IPS-15b (cell line): ENCODE measurements around the gene TIPIN.

Source experiments
- H3K27me3 ChIP-seq: one replicate; pipeline ENCODE4 v1.6.1; 2013; ENCODE audit warnings: low read length; ENCODE audit not compliant: control insufficient read depth, insufficient read depth
- H3K36me3 ChIP-seq: one replicate; pipeline ENCODE4 v1.6.1; 2013; ENCODE audit warnings: low read length; ENCODE audit not compliant: control insufficient read depth, insufficient read depth
- H3K4me1 ChIP-seq: one replicate; pipeline ENCODE4 v1.6.1; 2013; ENCODE audit warnings: mild to moderate bottlenecking, low read length; ENCODE audit not compliant: control insufficient read depth, insufficient read depth
- H3K4me3 ChIP-seq: one replicate; pipeline ENCODE4 v1.5.1; 2013; ENCODE audit warnings: low read depth, low read length
- H3K9ac ChIP-seq: one replicate; pipeline ENCODE4 v1.6.1; 2013; ENCODE audit warnings: low read depth, mild to moderate bottlenecking, low read length
- H3K9me3 ChIP-seq: one replicate; pipeline ENCODE4 v1.6.1; 2013; ENCODE audit warnings: mild to moderate bottlenecking, low read length; ENCODE audit not compliant: control insufficient read depth, insufficient read depth

The TIPIN gene, protein sequence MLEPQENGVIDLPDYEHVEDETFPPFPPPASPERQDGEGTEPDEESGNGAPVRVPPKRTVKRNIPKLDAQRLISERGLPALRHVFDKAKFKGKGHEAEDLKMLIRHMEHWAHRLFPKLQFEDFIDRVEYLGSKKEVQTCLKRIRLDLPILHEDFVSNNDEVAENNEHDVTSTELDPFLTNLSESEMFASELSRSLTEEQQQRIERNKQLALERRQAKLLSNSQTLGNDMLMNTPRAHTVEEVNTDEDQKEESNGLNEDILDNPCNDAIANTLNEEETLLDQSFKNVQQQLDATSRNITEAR

DNA sequence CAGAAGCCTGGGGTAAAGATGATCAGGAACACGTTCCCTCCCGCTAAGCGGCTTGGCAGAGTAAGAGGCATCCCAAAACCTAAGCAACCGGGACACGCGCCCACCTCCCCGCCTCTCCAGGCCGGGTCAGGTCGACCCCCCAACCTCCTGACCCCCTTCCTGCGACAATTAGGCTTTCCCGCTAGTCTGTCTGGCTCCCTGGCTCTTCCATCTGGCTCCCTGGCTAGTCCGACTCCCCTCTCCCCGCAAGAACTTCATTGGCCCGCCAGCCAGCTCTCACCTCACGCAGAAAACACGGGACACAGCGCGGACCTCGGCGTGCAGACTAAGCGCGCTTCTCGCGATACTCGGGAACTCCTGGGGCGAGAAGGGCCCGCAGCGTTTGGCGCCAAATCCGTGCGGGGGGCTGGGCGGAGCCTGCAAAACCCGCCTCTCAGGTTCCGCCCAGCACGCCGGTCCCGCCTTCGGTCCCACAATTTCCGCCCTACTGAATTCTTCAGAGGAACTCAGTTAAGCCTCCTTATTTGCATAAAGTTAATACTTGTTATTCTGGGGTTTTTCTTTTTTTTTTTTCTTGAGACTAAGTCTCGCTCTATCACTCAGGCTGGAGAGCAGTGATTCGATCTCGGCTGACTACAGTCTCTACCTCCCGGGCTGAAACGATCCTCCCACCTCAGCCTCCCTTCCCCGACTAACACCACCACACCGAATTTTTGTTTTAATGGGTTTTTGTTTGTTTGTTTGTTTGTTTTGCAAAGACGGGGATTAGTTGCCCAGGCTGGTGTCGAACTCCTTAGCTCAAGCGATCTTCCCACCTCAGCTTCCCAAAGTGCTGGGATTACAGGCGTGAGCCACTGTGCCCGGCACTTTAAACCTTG lies at the start of gene TIPIN:
Gene TIPIN (minus strand): TSS at position 327 of the 878 bp plus-strand sequence. CDS start 3,738 bp downstream, outside the sequence.
- Histone ChIP-seq H3K4me3 (peak within 1 kb of the TSS; percentile 90), H3K4me1 (no peaks in the 10 kb centered on the region), H3K36me3 (no peaks in the 10 kb centered on the region), H3K9me3 (no peaks in the 10 kb centered on the region), H3K9ac (peak within 1 kb of the TSS; percentile 94), H3K27me3 (no peaks in the 10 kb centered on the region)

- H3K4me3 ChIP-seq: no peak overlapping the region
- H3K27me3 ChIP-seq: no peaks in the 10 kb centered on the region
- H3K9me3 ChIP-seq: no peaks in the 10 kb centered on the region
- H3K36me3 ChIP-seq: no peaks in the 10 kb centered on the region
- H3K9ac ChIP-seq: no peak overlapping the region
- H3K4me1 ChIP-seq: peaks cover 30% of the 10 kb centered on the region
These were observed 49.1 kb upstream of the TIPIN start for GRCh38 chr15:66405615-66406014.

- H3K9me3 ChIP-seq: no peaks in the 10 kb centered on the region
- no peak overlapping the region for H3K4me3 ChIP-seq
- no peaks in the 10 kb centered on the region for H3K36me3 ChIP-seq
- no peaks in the 10 kb centered on the region for H3K27me3 ChIP-seq
- H3K4me1 ChIP-seq: peaks cover 30% of the 10 kb centered on the region
- H3K9ac ChIP-seq: no peak overlapping the region
These were observed 48.5 kb upstream of the TIPIN start for GRCh38 chr15:66405007-66405406.

- Histone ChIP-seq H3K4me1 (peaks cover 30% of the 10 kb centered on the region), H3K4me3 (no peak overlapping the region), H3K27me3 (no peaks in the 10 kb centered on the region), H3K9ac (no peak overlapping the region), H3K9me3 (no peaks in the 10 kb centered on the region), H3K36me3 (no peaks in the 10 kb centered on the region)
These were observed 48.0 kb upstream of the TIPIN start for GRCh38 chr15:66404532-66404931.

- Histone ChIP-seq H3K4me1 (peaks cover 30% of the 10 kb centered on the region), H3K27me3 (no peaks in the 10 kb centered on the region), H3K4me3 (no peak overlapping the region), H3K9ac (no peak overlapping the region), H3K36me3 (no peaks in the 10 kb centered on the region), H3K9me3 (no peaks in the 10 kb centered on the region)
These were observed 47.6 kb upstream of the TIPIN start for GRCh38 chr15:66404122-66404521.

DNA sequence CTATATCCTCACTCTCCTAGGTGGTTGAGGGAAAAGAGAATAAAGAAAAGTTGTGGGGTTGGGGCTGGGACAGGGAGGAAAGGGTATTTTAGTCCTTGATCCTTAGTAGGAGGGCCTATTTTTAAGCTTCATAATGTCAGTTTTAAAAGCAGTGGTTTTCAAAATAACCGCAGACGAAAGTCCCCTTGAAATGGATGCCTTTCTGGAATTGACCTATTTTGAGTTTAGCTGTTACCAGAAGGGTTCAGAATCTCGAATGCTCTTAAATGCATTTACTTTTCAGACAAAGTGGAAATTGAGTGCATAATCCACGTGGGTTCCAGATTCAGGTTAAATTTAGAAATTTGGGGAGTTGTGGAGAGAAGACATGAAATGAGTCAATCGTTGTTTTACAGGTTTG lies 46.8 kb upstream of the TIPIN start:
- H3K4me3 ChIP-seq: no peak overlapping the region
- no peaks in the 10 kb centered on the region for H3K27me3 ChIP-seq
- peaks cover 30% of the 10 kb centered on the region for H3K4me1 ChIP-seq
- H3K9me3 ChIP-seq: no peaks in the 10 kb centered on the region
- H3K36me3 ChIP-seq: no peaks in the 10 kb centered on the region
- peak overlapping the region; percentile 37 for H3K9ac ChIP-seq

DNA sequence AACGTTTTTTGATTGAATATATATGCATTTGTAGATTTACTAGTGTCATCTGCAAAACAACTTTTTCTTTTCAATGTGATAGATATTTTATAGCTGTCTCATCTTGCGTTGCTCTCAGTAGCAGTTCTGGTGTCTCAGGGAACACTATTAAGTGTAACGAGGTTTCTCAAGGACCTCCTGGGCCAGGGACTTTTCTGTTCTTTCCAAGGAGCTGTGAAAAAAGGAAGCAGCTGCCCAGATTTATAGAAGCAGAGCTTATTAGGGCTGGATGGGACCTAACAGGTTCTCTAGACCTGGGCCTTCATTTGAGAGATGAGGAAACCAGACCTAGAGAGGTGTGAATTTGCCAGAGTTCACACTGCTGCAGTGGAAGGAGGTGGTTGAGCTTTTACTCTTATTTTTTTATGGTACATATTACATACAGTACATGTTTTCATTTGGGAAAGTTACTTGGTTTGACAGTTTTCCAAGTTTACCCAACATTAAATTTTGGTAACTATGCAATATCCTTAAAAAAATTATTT lies 46.3 kb upstream of the TIPIN start:
- H3K4me1 ChIP-seq: peaks cover 30% of the 10 kb centered on the region
- no peak overlapping the region for H3K9ac ChIP-seq
- no peaks in the 10 kb centered on the region for H3K9me3 ChIP-seq
- no peaks in the 10 kb centered on the region for H3K27me3 ChIP-seq
- no peaks in the 10 kb centered on the region for H3K36me3 ChIP-seq
- H3K4me3 ChIP-seq: no peak overlapping the region

- no peaks in the 10 kb centered on the region for H3K27me3 ChIP-seq
- H3K36me3 ChIP-seq: no peaks in the 10 kb centered on the region
- peaks cover 30% of the 10 kb centered on the region for H3K4me1 ChIP-seq
- no peaks in the 10 kb centered on the region for H3K9me3 ChIP-seq
- no peak overlapping the region for H3K4me3 ChIP-seq
- H3K9ac ChIP-seq: no peak overlapping the region
These were observed 44.9 kb upstream of the TIPIN start for GRCh38 chr15:66401130-66402021.

DNA sequence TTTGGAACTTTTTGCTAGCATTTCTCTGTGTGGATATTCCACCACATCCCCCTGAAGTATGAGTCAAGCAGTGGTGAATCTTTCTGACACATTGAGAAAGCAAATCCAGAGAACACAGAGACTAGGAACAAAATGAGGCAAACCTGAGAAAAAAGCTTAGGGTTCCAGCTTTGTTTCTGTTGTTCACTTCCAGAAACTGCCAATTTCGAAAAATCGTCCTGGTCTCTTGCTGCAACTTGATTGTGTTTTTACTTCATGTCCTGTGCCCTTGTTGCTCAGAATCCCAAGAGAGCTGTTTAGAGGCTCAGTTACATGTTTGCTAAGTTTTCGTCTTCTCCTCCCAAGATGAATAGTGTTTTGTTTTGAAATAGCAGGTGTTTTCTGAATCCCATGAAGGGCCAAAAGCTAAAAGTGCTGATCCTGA lies 43.9 kb upstream of the TIPIN start:
- Histone ChIP-seq H3K9me3 (no peaks in the 10 kb centered on the region), H3K4me1 (peaks cover 24% of the 10 kb centered on the region), H3K4me3 (no peak overlapping the region), H3K27me3 (no peaks in the 10 kb centered on the region), H3K9ac (no peak overlapping the region), H3K36me3 (no peaks in the 10 kb centered on the region)

DNA sequence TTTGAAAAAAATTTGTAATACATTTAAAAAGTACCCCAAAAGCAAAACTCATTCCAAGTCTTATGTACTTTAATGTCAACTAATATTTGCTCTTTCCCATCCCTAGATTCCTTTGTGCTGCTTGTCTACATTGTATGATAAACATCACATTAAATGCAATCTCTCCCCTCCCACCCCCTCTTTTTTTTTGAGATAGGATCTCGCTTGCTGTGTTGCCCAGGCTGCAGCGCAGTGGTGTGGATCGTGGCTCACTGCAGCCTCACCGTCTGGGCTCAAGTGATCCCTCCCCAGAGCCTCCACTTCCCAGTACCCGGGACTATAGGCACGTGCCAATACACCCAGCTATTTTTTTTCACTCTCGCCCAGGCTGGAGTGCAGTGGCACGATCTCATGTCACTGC lies 42.8 kb upstream of the TIPIN start:
- Histone ChIP-seq H3K9me3 (no peaks in the 10 kb centered on the region), H3K36me3 (no peaks in the 10 kb centered on the region), H3K4me1 (peaks cover 15% of the 10 kb centered on the region), H3K9ac (no peak overlapping the region), H3K27me3 (no peaks in the 10 kb centered on the region), H3K4me3 (no peak overlapping the region)

DNA sequence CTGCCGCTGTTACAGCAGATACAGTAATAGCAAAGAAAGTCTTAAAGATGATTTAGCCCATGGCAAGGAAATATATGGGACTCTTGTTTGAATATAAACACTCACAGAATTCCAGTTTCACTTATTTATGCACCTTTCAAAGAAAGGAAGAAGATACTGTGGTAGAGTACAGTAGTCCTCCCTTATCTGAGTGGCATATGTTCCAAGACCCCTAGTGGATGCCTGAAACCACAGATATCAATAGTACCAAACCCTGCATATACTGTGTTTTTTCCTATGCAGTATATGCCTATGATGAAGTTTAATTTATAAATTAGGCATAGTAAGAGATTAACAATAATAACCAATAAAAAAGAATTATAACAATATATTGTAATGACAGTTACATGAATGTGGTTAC lies 38.4 kb upstream of the TIPIN start:
- Histone ChIP-seq H3K36me3 (no peaks in the 10 kb centered on the region), H3K4me1 (no peaks in the 10 kb centered on the region), H3K9me3 (no peaks in the 10 kb centered on the region), H3K9ac (no peak overlapping the region), H3K4me3 (no peak overlapping the region), H3K27me3 (no peaks in the 10 kb centered on the region)
